Vagina (tissue), 2 donors: ENCODE measurements around the gene TRAF1. TPM values are rescaled to one million over a fixed set of nuclear protein-coding genes. Genes with fewer than 3 reads are reported as not detected.

ENCODE experiments used
- DNase-seq, 2 donors: peaks; one replicate each; pipeline ENCODE4 v3.0.0-alpha.2; 2017; ENCODE audit errors: extremely low spot score in 2 of 2
- H3K27ac ChIP-seq: fragments of 200-600 bp; sonication (generic); one replicate; pipeline ENCODE4 v1.5.1; 2019
- H3K27me3 ChIP-seq: fragments of 200-600 bp; sonication (generic); one replicate; pipeline ENCODE4 v1.5.1; 2019
- H3K36me3 ChIP-seq, 2 donors: fragments of 200-600 bp; sonication (generic); one replicate each; pipeline ENCODE4 v1.5.1; 2017 to 2019
- H3K4me1 ChIP-seq: fragments of 200-600 bp; sonication (generic); one replicate; pipeline ENCODE4 v1.5.1; 2019
- H3K4me3 ChIP-seq, 2 donors: fragments of 200-600 bp; sonication (generic); 1 replicate in 1 of 2; 2 replicates in 1 of 2; pipeline ENCODE4 v1.5.1; 2016 to 2019
- H3K9me3 ChIP-seq: fragments of 200-600 bp; sonication (generic); one replicate; pipeline ENCODE4 v1.5.1; 2019
- POLR2A ChIP-seq, 2 donors: fragments of 450-650 bp; IDR thresholded peaks; one replicate each; pipeline ENCODE4 v1.6.1; 2017; ENCODE audit warnings: antibody characterized with exemption in 2 of 2, mild to moderate bottlenecking in 2 of 2, moderate library complexity in 2 of 2
- POLR2AphosphoS5 ChIP-seq, 2 donors: sonication (generic); formaldehyde crosslinking; IDR thresholded peaks; one replicate each; pipeline ENCODE4 v1.9.0; 2017; ENCODE audit warnings: antibody characterized with exemption in 2 of 2, mild to moderate bottlenecking in 2 of 2, low read depth in 1 of 2; ENCODE audit not compliant: insufficient read depth in 1 of 2
- intact Hi-C: fragments of 100-400 bp; cut with DNase I; formaldehyde crosslinking; loops from one replicate; pipeline ENCODE4 v1.15.1; 2023
- total RNA-seq: library from RNA; depleted of rRNA; stranded (reverse); fragments of >200 nt; gene quantifications from one replicate; pipeline ENCODE4 v1.2.3, GENCODE V29; 2016
- TF ChIP-seq, protein P1 (sequence below), 3 experiments: fragments of 450-650 bp in 2 of 3; fragments of 200-600 bp in 1 of 3; sonication (generic) in 1 of 3; IDR thresholded peaks; one replicate each; pipeline ENCODE4 v1.5.1; 2017 to 2019; ENCODE audit warnings: antibody characterized with exemption in 3 of 3, mild to moderate bottlenecking in 2 of 3, moderate library complexity in 2 of 3

TRAF1 gene
- total RNA-seq, 1 donor from 2014 or later = 6.9 TPM

DNA sequence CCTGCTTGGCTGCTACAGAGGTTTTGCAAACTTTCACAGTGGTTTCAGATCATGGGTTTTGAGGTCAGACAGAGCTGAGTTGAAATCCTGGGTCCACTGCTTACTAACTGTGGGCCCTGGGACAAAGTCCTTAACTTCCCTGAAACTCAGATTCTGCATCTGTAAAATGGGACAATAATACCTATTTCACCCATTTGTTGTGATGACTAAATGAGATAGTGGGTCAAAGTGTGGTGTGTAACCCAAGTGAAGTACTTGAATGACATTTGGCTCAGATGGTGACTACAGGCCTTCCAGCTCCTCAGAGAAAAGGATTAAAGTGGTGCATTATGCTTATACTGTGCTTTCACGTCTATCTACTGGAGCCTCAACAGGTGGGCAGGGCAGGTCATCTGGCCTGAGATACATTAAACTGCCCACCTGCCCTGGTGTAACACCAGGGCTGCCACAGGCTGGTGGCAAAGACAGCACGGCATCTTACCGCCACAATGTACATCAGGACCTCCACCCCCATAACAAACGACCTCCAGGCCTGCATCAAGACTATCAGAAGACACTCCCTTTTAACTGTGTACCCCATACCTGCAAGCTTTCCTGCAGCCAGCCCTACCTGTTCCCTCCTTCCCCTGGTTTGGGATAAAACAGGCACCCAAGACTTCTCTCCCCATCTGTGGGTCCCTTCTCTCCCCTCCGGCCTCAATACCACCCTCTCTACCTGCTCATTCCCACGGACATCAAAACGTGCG, 846 bp upstream of the TRAF1 start:
- Histone ChIP-seq H3K27me3 (no peaks in the 10 kb centered on the region), H3K36me3 (no peaks in the 10 kb centered on the region), H3K9me3 (no peaks in the 10 kb centered on the region), H3K27ac (peak overlapping the region; percentile 82), H3K4me3 (no peak overlapping the region), H3K4me1 (peaks cover 31% of the 10 kb centered on the region)
- no peak for DNase-seq
- TF ChIP-seq, protein P1, sequence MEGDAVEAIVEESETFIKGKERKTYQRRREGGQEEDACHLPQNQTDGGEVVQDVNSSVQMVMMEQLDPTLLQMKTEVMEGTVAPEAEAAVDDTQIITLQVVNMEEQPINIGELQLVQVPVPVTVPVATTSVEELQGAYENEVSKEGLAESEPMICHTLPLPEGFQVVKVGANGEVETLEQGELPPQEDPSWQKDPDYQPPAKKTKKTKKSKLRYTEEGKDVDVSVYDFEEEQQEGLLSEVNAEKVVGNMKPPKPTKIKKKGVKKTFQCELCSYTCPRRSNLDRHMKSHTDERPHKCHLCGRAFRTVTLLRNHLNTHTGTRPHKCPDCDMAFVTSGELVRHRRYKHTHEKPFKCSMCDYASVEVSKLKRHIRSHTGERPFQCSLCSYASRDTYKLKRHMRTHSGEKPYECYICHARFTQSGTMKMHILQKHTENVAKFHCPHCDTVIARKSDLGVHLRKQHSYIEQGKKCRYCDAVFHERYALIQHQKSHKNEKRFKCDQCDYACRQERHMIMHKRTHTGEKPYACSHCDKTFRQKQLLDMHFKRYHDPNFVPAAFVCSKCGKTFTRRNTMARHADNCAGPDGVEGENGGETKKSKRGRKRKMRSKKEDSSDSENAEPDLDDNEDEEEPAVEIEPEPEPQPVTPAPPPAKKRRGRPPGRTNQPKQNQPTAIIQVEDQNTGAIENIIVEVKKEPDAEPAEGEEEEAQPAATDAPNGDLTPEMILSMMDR (IDR thresholded peaks at IDR 0.05) = no peak
- TF ChIP-seq POLR2AphosphoS5 (IDR thresholded peaks at IDR 0.05; ENCODE audit: insufficient read depth in 1 of 2, low read depth in 1 of 2) = no peak
- TF ChIP-seq POLR2A (IDR thresholded peaks at IDR 0.05) = no peak
- intact Hi-C loops = no loop called here

DNA sequence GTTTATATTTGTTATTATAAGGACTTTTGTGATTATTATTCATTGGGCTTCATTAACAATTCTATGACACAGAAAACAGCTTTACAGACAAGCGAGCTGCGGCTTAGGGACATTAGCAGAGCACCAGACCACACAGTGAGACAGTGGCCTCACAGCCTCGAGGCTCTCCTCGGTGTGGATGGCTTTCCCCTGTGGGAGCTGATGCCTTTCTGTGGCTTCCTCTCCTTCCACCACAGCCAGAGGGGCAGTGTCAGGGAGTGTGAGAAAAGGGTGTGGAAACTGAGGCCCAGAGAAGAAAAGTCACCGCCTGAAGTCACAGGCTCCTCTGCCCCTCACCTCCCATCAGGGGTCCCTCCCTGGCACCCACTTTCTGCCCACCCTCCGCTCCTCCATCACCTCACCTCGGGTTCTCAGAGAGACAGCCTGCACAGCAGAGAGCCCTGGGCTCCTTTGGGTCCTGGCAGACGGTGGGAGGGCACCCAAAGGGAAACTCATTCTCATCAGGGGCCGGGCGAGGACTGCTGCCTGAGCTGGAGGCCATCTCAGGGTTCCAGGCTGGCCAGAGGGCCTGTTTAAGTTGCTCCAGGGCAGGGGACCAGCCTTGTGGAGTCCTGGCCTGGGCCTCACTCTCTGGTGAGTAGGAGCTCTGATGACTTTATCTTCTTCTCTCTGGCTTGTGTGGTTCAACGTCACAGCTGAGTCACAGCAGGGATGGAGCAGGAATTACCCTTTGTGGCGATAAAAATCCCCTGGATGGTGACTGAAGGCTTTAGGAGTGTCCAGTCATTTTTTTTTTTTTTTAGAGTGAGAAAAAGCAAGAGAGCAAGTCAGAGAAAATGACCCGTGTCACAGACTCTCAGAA, 830 bp downstream of the TRAF1 start:
- Histone ChIP-seq H3K27ac (peak overlapping the region; percentile 55), H3K36me3 (no peaks in the 10 kb centered on the region), H3K4me1 (peaks cover 15% of the 10 kb centered on the region), H3K9me3 (no peaks in the 10 kb centered on the region), H3K27me3 (no peaks in the 10 kb centered on the region), H3K4me3 (no peak overlapping the region)
- TF ChIP-seq, protein P1 (IDR thresholded peaks at IDR 0.05) = no peak
- peak in 1 of 2 donors; percentile 31 for TF ChIP-seq POLR2AphosphoS5 (IDR thresholded peaks at IDR 0.05; ENCODE audit: insufficient read depth in 1 of 2, low read depth in 1 of 2)
- intact Hi-C loops = no loop called here
- no peak for DNase-seq

DNA sequence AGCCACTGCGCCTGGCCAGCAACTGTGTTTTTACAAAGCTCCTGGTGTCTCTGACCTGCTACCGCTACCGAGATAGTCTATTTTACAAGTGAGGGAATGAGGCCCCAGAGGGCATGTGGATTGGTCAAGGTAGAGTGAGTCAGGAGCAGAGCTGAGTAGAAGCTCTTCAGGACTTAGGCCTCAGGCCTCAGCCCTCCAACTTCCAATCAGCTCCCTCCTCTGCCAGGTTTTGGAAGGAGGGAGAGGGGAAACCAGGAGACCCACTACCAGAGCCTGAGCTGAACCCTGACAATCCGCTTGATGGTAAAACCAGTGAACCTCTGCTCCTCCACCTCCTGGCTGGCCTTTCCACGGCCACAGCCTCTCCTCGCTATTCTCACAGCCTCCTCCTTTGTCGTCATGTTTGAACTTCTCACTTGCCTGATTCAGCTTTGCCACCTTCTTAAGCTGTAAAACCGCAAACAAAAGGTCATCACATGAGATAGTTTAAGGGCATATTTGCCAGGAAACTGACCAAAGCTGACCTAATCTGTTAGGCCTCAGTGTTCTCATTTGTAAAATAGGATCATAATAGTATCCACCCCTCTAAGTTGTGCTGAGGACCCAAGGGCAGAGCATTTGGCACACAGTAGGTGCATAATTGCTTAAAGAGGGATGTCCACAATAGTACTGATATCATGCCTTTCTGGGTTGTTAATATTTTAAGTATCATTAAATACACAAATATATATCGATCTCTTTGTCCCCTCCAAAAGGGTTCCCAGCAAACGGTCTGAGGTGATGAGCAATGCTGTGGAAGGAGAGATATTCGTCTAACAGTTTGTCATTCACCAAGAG, 1.7 kb downstream of the TRAF1 start:
- no peaks in the 10 kb centered on the region for H3K36me3 ChIP-seq
- no peak for TF ChIP-seq POLR2AphosphoS5 (IDR thresholded peaks at IDR 0.05; ENCODE audit: insufficient read depth in 1 of 2, low read depth in 1 of 2)
- TF ChIP-seq, protein P1 (IDR thresholded peaks at IDR 0.05) = no peak
- no peak for TF ChIP-seq POLR2A (IDR thresholded peaks at IDR 0.05)
- H3K4me1 ChIP-seq = peaks cover 13% of the 10 kb centered on the region
- H3K9me3 ChIP-seq = no peaks in the 10 kb centered on the region
- intact Hi-C loops = no loop called here
- no peak for DNase-seq
- H3K4me3 ChIP-seq = no peak overlapping the region
- H3K27ac ChIP-seq = peak overlapping the region; percentile 55
- no peaks in the 10 kb centered on the region for H3K27me3 ChIP-seq

DNA sequence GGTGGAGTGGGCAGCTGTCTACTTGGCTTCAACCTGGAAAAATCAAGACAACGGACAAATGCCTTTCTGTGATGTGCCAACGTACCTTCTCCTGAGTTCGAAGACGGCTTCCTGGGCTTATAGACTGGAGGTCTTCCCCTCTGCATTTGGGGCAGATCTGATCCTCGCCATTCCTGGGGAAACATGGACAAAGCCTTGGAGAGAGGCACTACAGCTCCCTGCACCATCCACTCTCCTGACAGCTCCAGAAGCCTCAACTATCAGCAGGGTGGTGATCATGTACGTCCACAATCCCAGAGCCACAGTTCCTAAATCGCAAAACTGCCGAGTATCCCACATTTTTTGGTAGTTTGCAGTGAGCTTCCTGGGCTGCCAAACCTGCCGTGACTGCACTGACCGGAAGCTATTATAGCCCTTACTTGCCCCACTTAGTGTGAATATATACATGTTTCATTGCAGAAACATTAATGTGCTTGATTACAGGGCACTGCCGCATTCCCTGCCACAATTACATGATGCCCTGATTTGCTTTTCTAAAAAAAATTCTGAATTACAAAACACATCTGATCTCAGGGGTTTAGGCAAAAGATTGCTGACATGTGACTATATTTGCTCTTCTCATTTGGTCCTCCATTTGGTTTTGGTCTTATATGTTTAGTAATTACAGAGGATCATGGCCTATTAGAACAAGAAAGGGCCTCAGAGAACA, 2.8 kb downstream of the TRAF1 start:
- Histone ChIP-seq H3K36me3 (no peaks in the 10 kb centered on the region), H3K4me1 (peaks cover 15% of the 10 kb centered on the region), H3K4me3 (no peak overlapping the region), H3K9me3 (no peaks in the 10 kb centered on the region), H3K27me3 (no peaks in the 10 kb centered on the region), H3K27ac (no peak overlapping the region)
- no peak for DNase-seq
- TF ChIP-seq POLR2AphosphoS5 (IDR thresholded peaks at IDR 0.05; ENCODE audit: insufficient read depth in 1 of 2, low read depth in 1 of 2) = no peak
- TF ChIP-seq POLR2A (IDR thresholded peaks at IDR 0.05) = no peak
- TF ChIP-seq, protein P1 (IDR thresholded peaks at IDR 0.05) = no peak
- intact Hi-C loops = no loop called here
